Liver (tissue), 9 donors: ENCODE measurements around the gene LAPTM4A. TPM values are rescaled to one million over a fixed set of nuclear protein-coding genes. Genes with fewer than 3 reads are reported as not detected.

Experiments
- DNase-seq: peaks from one replicate; pipeline ENCODE4 v3.0.0-alpha.2; 2017; ENCODE audit warnings: low spot score
- H3K27ac ChIP-seq, 2 donors: one replicate each; pipeline ENCODE4 v1.7.0; 2013; ENCODE audit warnings: inconsistent platforms in 2 of 2, low read length in 2 of 2, control low read depth in 1 of 2, low read depth in 1 of 2, mild to moderate bottlenecking in 1 of 2
- H3K27me3 ChIP-seq, 4 donors: one replicate each; pipeline versions ENCODE4 v1.6.1 to v1.7.0; 2013; ENCODE audit warnings: low read length in 3 of 4, inconsistent platforms in 1 of 4, mild to moderate bottlenecking in 1 of 4, moderate library complexity in 1 of 4; ENCODE audit not compliant: control insufficient read depth in 4 of 4, insufficient read depth in 4 of 4
- H3K36me3 ChIP-seq, 4 donors: one replicate each; pipeline versions ENCODE4 v1.6.1 to v1.7.0; 2013; ENCODE audit warnings: low read length in 3 of 4, mild to moderate bottlenecking in 3 of 4, low read depth in 1 of 4, moderate library complexity in 1 of 4; ENCODE audit not compliant: control insufficient read depth in 4 of 4, insufficient read depth in 3 of 4
- H3K4me1 ChIP-seq, 4 donors: one replicate each; pipeline versions ENCODE4 v1.6.1 to v1.7.0; 2013; ENCODE audit warnings: low read length in 3 of 4, mild to moderate bottlenecking in 3 of 4, moderate library complexity in 1 of 4; ENCODE audit not compliant: control insufficient read depth in 4 of 4, insufficient read depth in 4 of 4
- H3K4me3 ChIP-seq, 3 donors: one replicate each; pipeline versions ENCODE4 v1.6.1 to v1.7.0; 2013; ENCODE audit warnings: low read length in 3 of 3, control low read depth in 1 of 3, low read depth in 1 of 3, mild to moderate bottlenecking in 1 of 3
- H3K9ac ChIP-seq, 2 donors: one replicate each; pipeline ENCODE4 v1.7.0; 2013; ENCODE audit warnings: low read length in 2 of 2, mild to moderate bottlenecking in 2 of 2, moderate library complexity in 2 of 2, control low read depth in 1 of 2, low read depth in 1 of 2
- H3K9me3 ChIP-seq, 4 donors: one replicate each; pipeline versions ENCODE4 v1.6.1 to v1.7.0; 2013; ENCODE audit warnings: low read length in 3 of 4; ENCODE audit not compliant: control insufficient read depth in 4 of 4
- ATF3 ChIP-seq: IDR thresholded peaks from 2 replicates; pipeline ENCODE4 v1.6.1; 2016; ENCODE audit warnings: antibody characterized with exemption
- CTCF ChIP-seq: fragments of 150-350 bp; IDR thresholded peaks from 2 replicates; pipeline ENCODE4 v1.5.1; 2017; ENCODE audit warnings: improper control_type of control experiment, low read depth, low read length; ENCODE audit not compliant: missing input control
- EGR1 ChIP-seq, 2 donors: IDR thresholded peaks; 2 replicates each; pipeline ENCODE4 v1.6.1; 2016 to 2018; ENCODE audit warnings: antibody characterized with exemption in 2 of 2, low read depth in 2 of 2
- FOXA1 ChIP-seq: IDR thresholded peaks from 2 replicates; pipeline ENCODE4 v1.6.1; 2016; ENCODE audit warnings: antibody characterized with exemption
- FOXA2 ChIP-seq: IDR thresholded peaks from 2 replicates; pipeline ENCODE4 v1.6.1; 2016; ENCODE audit warnings: antibody characterized with exemption
- GABPA ChIP-seq, 2 donors: IDR thresholded peaks in 1 of 2; conservative IDR thresholded peaks in 1 of 2; 2 replicates each; pipeline ENCODE4 v1.6.1; 2016; ENCODE audit warnings: antibody characterized with exemption in 2 of 2, mild to moderate bottlenecking in 1 of 2, moderate library complexity in 1 of 2
- HNF4A ChIP-seq, 2 donors: conservative IDR thresholded peaks; 2 replicates each; pipeline ENCODE4 v1.6.1; 2016; ENCODE audit warnings: antibody characterized with exemption in 2 of 2, mild to moderate bottlenecking in 2 of 2
- HNF4G ChIP-seq: IDR thresholded peaks from 2 replicates; pipeline ENCODE4 v1.6.1; 2016; ENCODE audit warnings: antibody characterized with exemption
- JUND ChIP-seq, 2 donors: IDR thresholded peaks; 2 replicates each; pipeline ENCODE4 v1.6.1; 2016; ENCODE audit warnings: antibody characterized with exemption in 2 of 2
- MAX ChIP-seq: IDR thresholded peaks from 2 replicates; pipeline ENCODE4 v1.6.1; 2016; ENCODE audit warnings: antibody characterized with exemption
- NR2F2 ChIP-seq: IDR thresholded peaks from 2 replicates; pipeline ENCODE4 v1.6.1; 2016; ENCODE audit warnings: antibody characterized with exemption
- RAD21 ChIP-seq, 2 donors: IDR thresholded peaks; 2 replicates each; pipeline ENCODE4 v1.6.1; 2016; ENCODE audit warnings: antibody characterized with exemption in 2 of 2, mild to moderate bottlenecking in 2 of 2
- REST ChIP-seq: IDR thresholded peaks from 2 replicates; pipeline ENCODE4 v1.6.1; 2016; ENCODE audit warnings: antibody characterized with exemption, mild to moderate bottlenecking
- RXRA ChIP-seq, 2 donors: IDR thresholded peaks; 2 replicates each; pipeline ENCODE4 v1.6.1; 2017 to 2018; ENCODE audit warnings: antibody characterized with exemption in 2 of 2, mild to moderate bottlenecking in 1 of 2
- SP1 ChIP-seq: IDR thresholded peaks from 2 replicates; pipeline ENCODE4 v1.6.1; 2018; ENCODE audit warnings: antibody characterized with exemption, mild to moderate bottlenecking
- TAF1 ChIP-seq: conservative IDR thresholded peaks from 2 replicates; pipeline ENCODE4 v1.6.1; 2016; ENCODE audit warnings: antibody characterized with exemption, mild to moderate bottlenecking
- YY1 ChIP-seq: IDR thresholded peaks from 2 replicates; pipeline ENCODE4 v1.6.1; 2016; ENCODE audit warnings: antibody characterized with exemption, mild to moderate bottlenecking
- ZBTB33 ChIP-seq: IDR thresholded peaks from 2 replicates; pipeline ENCODE4 v1.6.1; 2016; ENCODE audit warnings: antibody characterized with exemption
- polyA plus RNA-seq, 2 donors: library from polyadenylated mRNA; stranded (reverse) in 1 of 2; unstranded in 1 of 2; fragments of 200-250 nt in 1 of 2; fragments of >200 nt in 1 of 2; fragmentation: Nextera tagmentation in 1 of 2; extraction: Ambion mirVana in 1 of 2; gene quantifications; one replicate each; pipeline versions ENCODE4 v1.2.1 to v1.2.3, GENCODE V29; 2013 to 2015
- total RNA-seq, 2 donors: library from RNA; depleted of rRNA; stranded (reverse); fragments of >200 nt; gene quantifications; one replicate each; pipeline ENCODE4 v1.2.3, GENCODE V29; 2014
- donor health status: healthy.
- donor health status: healthy.
- donor health status: healthy.
- donor health status: healthy.
- donor health status: healthy.

The LAPTM4A gene
- total and polyA plus RNA-seq, 4 donors, result 69.1 to 183 (median 122) TPM

- TF ChIP-seq EGR1 (IDR thresholded peaks at IDR 0.05; ENCODE audit: low read depth in 2 of 2) (no peak), TAF1 (no peak), CTCF (no peak), RAD21 (IDR thresholded peaks at IDR 0.05) (no peak), FOXA1 (no peak)
Measured at GRCh38 chr2:20095469-20095868, 44.0 kb upstream of the LAPTM4A start (continued).

- H3K27me3 ChIP-seq, result no peaks in the 10 kb centered on the region
- no peak for DNase-seq
- no peak overlapping the region for H3K27ac ChIP-seq
- no peak for TF ChIP-seq RAD21 (IDR thresholded peaks at IDR 0.05)
- no peak for TF ChIP-seq MAX
- no peak for TF ChIP-seq ATF3
- TF ChIP-seq FOXA2, result no peak
- TF ChIP-seq NR2F2, result no peak
- no peak for TF ChIP-seq REST
- TF ChIP-seq GABPA (IDR thresholded peaks at IDR 0.05 in 1 of 2, conservative IDR thresholded peaks at IDR 0.05 in 1 of 2), result no peak
- no peak for TF ChIP-seq TAF1
- TF ChIP-seq HNF4A (conservative IDR thresholded peaks at IDR 0.05), result no peak
- no peak for TF ChIP-seq JUND (IDR thresholded peaks at IDR 0.05)
- TF ChIP-seq SP1, result no peak
- TF ChIP-seq HNF4G, result no peak
- no peak for TF ChIP-seq RXRA (IDR thresholded peaks at IDR 0.05)
- TF ChIP-seq EGR1 (IDR thresholded peaks at IDR 0.05; ENCODE audit: low read depth in 2 of 2), result no peak
- TF ChIP-seq FOXA1, result no peak
- no peak for TF ChIP-seq YY1
- TF ChIP-seq ZBTB33, result no peak
- no peak for TF ChIP-seq CTCF
- H3K9ac ChIP-seq, result no peak overlapping the region
- H3K4me1 ChIP-seq, result peaks cover 0 to 25% (median 17%) of the 10 kb centered on the region in 4 donors
- H3K9me3 ChIP-seq, result no peaks in the 10 kb centered on the region
- H3K4me3 ChIP-seq, result no peak overlapping the region
- H3K36me3 ChIP-seq, result no peaks in the 10 kb centered on the region
Measured at GRCh38 chr2:20094955-20095354, 43.5 kb upstream of the LAPTM4A start.
